Adipose tissue (tissue), 3 donors: ENCODE measurements around the gene POGLUT2. TPM values are rescaled to one million over a fixed set of nuclear protein-coding genes. Genes with fewer than 3 reads are reported as not detected.
"Not testable (repeated sequence)": the region's sequence is repeated elsewhere in the genome, so short reads cannot be mapped to it uniquely, and the experiment has no call there.

Experiments used
- H3K27ac ChIP-seq: one replicate; pipeline ENCODE4 v1.5.1; 2013; ENCODE audit warnings: low read depth, low read length
- WGBS, 3 donors: extraction: QIAGEN DNeasy Blood & Tissue Kit; methylation state at CpG; one replicate each; pipeline ENCODE4 v1.1.7; 2013; 5-methylcytosine and 5-hydroxymethylcytosine counted together
- polyA plus RNA-seq, 3 donors: library from polyadenylated mRNA; stranded (reverse); fragments of 200-250 nt; gene quantifications; one replicate each; pipeline ENCODE4 v1.2.3, GENCODE V29; 2013
- donor health status: healthy with polysubstance abuse.
- donor health status: Bipolar disorder and iron deficiency.
- donor health status: healthy.

Gene POGLUT2
- polyA plus RNA-seq, 3 donors, result 1.3 to 6.1 (median 2.9) TPM

GRCh38 chr13:102814025-102814607 lies 15.3 kb upstream of the POGLUT2 start:
- 70 to 88% (median 84%) methylated on average over 7 of the region's 7 CpGs for WGBS, 3 donors
- no peak overlapping the region for H3K27ac ChIP-seq

DNA sequence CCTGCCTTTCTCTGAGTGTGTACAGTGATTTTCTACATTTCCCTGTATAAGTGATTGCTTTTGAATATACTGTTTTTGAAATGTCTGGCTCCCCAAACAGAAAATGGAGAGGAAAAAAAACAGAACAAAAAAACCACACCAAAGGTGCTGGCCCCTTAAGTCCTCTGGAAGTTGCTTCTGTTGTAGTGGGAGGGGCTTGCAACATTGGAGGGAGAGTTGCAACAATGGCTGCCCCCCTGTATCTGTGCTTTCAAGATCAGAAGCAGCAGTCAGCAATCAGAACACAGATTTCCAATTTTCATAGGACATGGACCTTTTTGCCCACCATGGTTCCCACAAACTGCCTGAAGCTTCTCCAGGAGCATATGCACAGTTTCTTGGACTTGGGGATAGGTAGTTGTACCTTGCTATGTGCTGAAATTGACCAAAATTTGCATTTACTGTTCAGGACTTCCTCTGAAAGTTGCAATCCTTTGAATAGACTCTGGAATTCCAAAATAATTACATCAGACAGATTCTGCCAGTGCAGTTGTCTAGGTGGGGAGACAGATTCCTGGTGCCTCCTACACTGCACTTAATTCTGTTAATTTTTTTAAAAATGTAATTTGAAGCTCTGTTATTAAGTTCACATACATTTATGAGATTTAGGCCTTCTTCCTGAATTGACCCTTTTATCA lies 14.0 kb upstream of the POGLUT2 start:
- no peak overlapping the region for H3K27ac ChIP-seq

GRCh38 chr13:102807699-102808098 lies 8.9 kb upstream of the POGLUT2 start:
- 79 to 99% (median 96%) methylated on average over 3 of the region's 3 CpGs for WGBS, 3 donors
- no peak overlapping the region for H3K27ac ChIP-seq

- no peak overlapping the region for H3K27ac ChIP-seq
- WGBS, 3 donors, result 96 to 97% (median 96%) methylated on average over 3 of the region's 3 CpGs
Measured at GRCh38 chr13:102805680-102806079, 6.9 kb upstream of the POGLUT2 start.

- 1 to 2% (median 1%) methylated on average over 48 to 81 of the region's 81 CpGs for WGBS, 3 donors
Measured at GRCh38 chr13:102800145-102801041, 1.6 kb upstream of the POGLUT2 start.

GRCh38 chr13:102799426-102800144 lies 809 bp upstream of the POGLUT2 start:
- 0 to 1% (median 0%) methylated on average over 53 to 69 of the region's 69 CpGs for WGBS, 3 donors

More at GRCh38 chr13:102800145-102801041, 1.6 kb upstream of the POGLUT2 start:
- peak overlapping the region; percentile 78 for H3K27ac ChIP-seq

DNA sequence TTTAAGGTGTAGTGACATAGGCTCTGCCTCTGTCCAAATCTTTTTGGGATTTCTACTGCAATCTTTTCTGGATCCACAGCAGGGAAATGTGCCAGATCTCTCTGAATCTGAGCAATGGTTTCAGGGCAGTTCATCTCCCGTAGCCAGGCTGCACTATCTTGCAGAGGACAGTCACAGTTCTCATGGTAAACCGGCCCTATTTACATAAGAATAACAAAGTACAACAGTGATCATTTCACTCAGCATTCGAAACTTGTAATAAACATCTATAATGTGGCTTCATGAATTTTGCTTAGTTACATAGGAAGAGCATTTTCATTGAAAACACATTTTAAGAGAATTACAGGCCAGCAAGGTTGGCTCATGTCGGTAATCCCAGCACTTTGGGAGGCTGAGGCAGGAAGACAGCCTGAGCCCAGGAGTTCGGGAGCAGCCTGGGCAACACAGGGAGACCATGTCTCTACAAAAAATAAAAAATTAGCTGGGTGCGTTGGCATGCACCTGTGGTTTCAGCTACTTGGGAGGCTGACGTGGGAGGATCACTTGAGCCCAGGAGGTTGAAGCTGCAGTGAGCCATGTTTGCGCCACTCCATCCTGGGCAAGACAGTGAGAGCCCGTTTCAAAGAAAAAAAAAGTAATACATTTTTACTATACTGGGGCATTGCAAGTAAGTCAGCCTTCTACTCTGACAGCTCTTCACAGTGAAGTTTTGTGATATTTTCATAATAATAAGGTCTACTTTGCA lies 5.0 kb downstream of the POGLUT2 start:
- 91 to 94% (median 92%) methylated on average over 9 of the region's 9 CpGs for WGBS, 3 donors

More at GRCh38 chr13:102799426-102800144, 809 bp upstream of the POGLUT2 start:
- H3K27ac ChIP-seq, result no peak overlapping the region

DNA sequence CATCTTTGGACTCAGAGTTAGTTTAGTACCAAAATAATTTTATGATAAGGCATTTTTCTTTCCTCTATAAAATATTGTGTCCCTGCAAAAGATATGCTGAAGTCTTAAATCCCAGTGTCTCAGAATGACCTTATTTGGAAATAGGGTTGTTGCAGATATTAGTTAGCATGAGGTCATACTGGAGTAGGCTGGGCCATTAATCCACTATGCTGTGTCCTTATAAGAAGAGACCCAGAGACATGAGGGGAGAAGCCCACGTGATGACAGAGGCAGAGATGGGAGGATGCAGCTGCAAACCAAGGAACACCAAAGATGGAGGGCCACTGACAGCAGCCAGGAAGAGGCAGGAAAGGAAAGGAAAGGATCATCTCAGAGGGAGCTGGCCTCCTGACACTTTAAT lies 6.4 kb downstream of the POGLUT2 start:
- WGBS, 3 donors, result 66 to 75% (median 71%) methylated on average over 1 of the region's 1 CpG
- H3K27ac ChIP-seq, result no peak overlapping the region

More for the DNA sequence above, 5.0 kb downstream of the POGLUT2 start:
- no peak overlapping the region for H3K27ac ChIP-seq

- no peak overlapping the region for H3K27ac ChIP-seq
- WGBS, 3 donors, result 93 to 98% (median 96%) methylated on average over 8 of the region's 8 CpGs
Measured at GRCh38 chr13:102788683-102789082, 10.1 kb downstream of the POGLUT2 start.

- WGBS, 3 donors, result 77 to 95% (median 83%) methylated on average over 3 of the region's 3 CpGs
- H3K27ac ChIP-seq, result no peak overlapping the region
Measured at GRCh38 chr13:102784483-102784882, 14.3 kb downstream of the POGLUT2 start.

GRCh38 chr13:102781591-102781990 lies 17.2 kb downstream of the POGLUT2 start:
- H3K27ac ChIP-seq, result no peak overlapping the region
- WGBS, 3 donors, result 95 to 100% (median 100%) methylated on average over 1 of the region's 1 CpG

DNA sequence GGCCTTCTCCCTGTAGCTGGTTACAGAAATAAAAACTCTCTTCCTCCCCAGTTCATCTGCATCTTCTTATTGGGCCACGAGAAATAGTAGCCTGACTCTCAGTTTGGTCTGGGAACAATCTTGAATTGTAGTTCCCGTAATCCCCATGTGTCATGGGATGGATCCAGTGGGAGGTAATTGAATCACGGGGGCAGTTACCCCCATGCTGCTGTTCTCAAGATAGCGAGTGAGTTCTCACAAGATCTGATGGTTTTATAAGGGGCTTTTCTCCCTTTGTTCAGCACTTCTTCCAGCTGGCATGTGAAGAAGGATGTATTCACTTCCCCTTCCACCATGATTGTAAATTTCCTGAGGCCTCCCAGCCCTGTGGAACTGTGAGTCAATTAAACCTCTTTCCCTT lies 18.1 kb downstream of the POGLUT2 start:
- 79 to 85% (median 82%) methylated on average over 4 of the region's 4 CpGs for WGBS, 3 donors
- not testable (repeated sequence) for H3K27ac ChIP-seq

GRCh38 chr13:102779436-102780159 lies 19.2 kb downstream of the POGLUT2 start:
- no peak overlapping the region for H3K27ac ChIP-seq
- WGBS, 3 donors, result 43 to 80% (median 50%) methylated on average over 5 of the region's 5 CpGs

- no peak overlapping the region for H3K27ac ChIP-seq
- WGBS, 3 donors, result 78 to 89% (median 87%) methylated on average over 3 of the region's 3 CpGs
Measured at GRCh38 chr13:102777736-102778135, 21.0 kb downstream of the POGLUT2 start.

DNA sequence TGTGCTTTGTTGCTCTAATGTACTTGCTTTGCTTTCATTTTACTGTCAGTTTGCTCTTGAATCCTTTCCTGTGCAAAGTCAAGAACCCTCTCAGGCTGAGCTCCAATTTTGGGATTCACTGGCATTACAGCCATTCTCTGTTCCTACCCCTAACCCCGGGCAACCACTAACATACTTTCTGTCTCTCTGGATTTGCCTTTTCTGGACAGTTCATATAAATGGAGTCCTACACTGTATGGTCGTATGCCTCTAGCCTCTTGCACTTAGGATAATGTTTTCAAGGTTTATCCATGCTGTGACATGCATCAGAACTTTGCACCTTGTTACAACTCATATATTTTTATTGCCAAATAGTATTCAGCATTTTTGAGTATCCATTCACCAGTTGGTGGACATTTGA lies 22.5 kb downstream of the POGLUT2 start:
- H3K27ac ChIP-seq, result no peak overlapping the region
- WGBS, 3 donors, result 85 to 88% (median 85%) methylated on average over 2 of the region's 2 CpGs

DNA sequence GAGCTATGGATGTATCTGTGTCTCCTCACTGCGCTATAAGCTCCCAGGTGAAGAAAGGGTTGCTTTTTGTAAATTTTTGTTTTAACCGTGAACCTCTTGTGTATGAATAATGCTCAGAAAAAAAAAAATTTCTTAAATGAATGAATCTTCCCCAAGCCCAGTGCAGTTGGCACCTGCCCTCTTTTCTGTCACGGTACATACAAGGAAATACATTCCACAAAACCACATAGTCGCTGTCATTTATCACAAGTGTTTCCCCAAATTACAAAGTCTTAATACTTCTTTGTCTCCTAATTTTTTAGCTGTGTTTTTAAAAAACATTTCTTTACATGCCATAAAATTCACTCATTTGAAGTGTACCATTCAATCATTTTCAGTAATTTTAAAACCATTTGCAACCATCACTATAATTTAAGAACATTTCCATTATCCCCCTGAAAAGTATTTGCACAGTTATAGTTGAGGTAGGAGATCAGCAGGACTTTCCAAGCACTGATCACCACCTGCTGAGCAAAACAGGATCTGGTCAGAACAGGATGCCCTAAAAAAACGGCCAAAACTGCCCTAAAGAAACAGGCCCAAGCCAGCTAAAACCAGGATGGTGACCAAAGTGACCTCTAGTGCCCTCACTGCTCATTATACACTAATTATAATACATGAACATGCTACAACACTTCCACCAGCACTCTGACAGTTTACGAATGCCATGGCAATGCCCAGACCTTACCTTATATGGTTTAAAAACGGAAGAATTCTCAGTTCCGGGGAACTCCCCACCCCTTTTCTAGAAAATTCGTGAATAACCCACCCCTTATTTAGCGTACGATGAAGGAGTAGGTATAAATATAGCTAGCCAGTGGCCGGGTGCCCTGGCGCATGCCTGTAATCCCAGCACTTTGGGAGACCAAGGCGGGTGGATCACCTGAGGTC lies 23.9 kb downstream of the POGLUT2 start:
- WGBS, 3 donors, result 81 to 86% (median 83%) methylated on average over 14 of the region's 14 CpGs
- H3K27ac ChIP-seq, result no peak overlapping the region
